H7 (cell line): Measurements from ENCODE around the gene DOK4. TPM values are rescaled to one million over a fixed set of nuclear protein-coding genes. Genes with fewer than 3 reads are reported as not detected.

ENCODE experiments used
- DNase-seq: peaks from one replicate; pipeline ENCODE4 v3.0.0; 2012
- H3K27me3 ChIP-seq: 2 replicates; pipeline ENCODE4 v1.6.0; 2011; ENCODE audit warnings: mild to moderate bottlenecking, low read length; ENCODE audit not compliant: control insufficient read depth, insufficient read depth
- H3K36me3 ChIP-seq: replicated peaks from 2 replicates; pipeline ENCODE4 v1.5.1; 2011; ENCODE audit warnings: low read length; ENCODE audit not compliant: control insufficient read depth, insufficient read depth
- H3K4me3 ChIP-seq: 2 replicates; pipeline ENCODE4 v1.5.1; 2011; ENCODE audit warnings: low read depth, mild to moderate bottlenecking, control low read depth, low read length, moderate library complexity; ENCODE audit not compliant: insufficient read depth
- total RNA-seq: library from RNA; depleted of rRNA; stranded (reverse); fragments of >200 nt; shearing (Covaris generic); gene quantifications from 2 replicates; pipeline ENCODE4 v1.2.3, GENCODE V29; 2014

DOK4 gene
- total RNA-seq, 1 experiment from 2014 or later, result 15.3 TPM

GRCh38 chr16:57514371-57514770, 28.1 kb upstream of the DOK4 start:
- no peaks in the 10 kb centered on the region for H3K36me3 ChIP-seq
- DNase-seq, result no peak
- H3K4me3 ChIP-seq, result no peak overlapping the region
- H3K27me3 ChIP-seq, result no peaks in the 10 kb centered on the region

- no peak overlapping the region for H3K4me3 ChIP-seq
- peak; percentile 48 for DNase-seq
- H3K36me3 ChIP-seq, result no peaks in the 10 kb centered on the region
- H3K27me3 ChIP-seq, result no peaks in the 10 kb centered on the region
Measured at GRCh38 chr16:57513371-57514102, 27.2 kb upstream of the DOK4 start.

- peak; percentile 43 for DNase-seq
- Histone ChIP-seq H3K27me3 (no peaks in the 10 kb centered on the region), H3K4me3 (no peak overlapping the region), H3K36me3 (no peaks in the 10 kb centered on the region)
Measured at GRCh38 chr16:57512296-57513001, 26.2 kb upstream of the DOK4 start.

GRCh38 chr16:57510016-57510871, 24.0 kb upstream of the DOK4 start:
- H3K4me3 ChIP-seq, result no peak overlapping the region
- no peaks in the 10 kb centered on the region for H3K27me3 ChIP-seq
- no peaks in the 10 kb centered on the region for H3K36me3 ChIP-seq
- DNase-seq, result peak; percentile 41

- Histone ChIP-seq H3K36me3 (no peaks in the 10 kb centered on the region), H3K4me3 (no peak overlapping the region), H3K27me3 (no peaks in the 10 kb centered on the region)
- peak; percentile 32 for DNase-seq
Measured at GRCh38 chr16:57509231-57509923, 23.1 kb upstream of the DOK4 start.

GRCh38 chr16:57508035-57508425, 21.7 kb upstream of the DOK4 start:
- no peak for DNase-seq
- H3K36me3 ChIP-seq, result no peaks in the 10 kb centered on the region
- no peaks in the 10 kb centered on the region for H3K27me3 ChIP-seq
- H3K4me3 ChIP-seq, result no peak overlapping the region

GRCh38 chr16:57507136-57508034, 21.1 kb upstream of the DOK4 start:
- Histone ChIP-seq H3K36me3 (no peaks in the 10 kb centered on the region), H3K27me3 (no peaks in the 10 kb centered on the region; the same call in 1 of the 2 replicates), H3K4me3 (no peak overlapping the region)
- DNase-seq, result peak; percentile 85

- no peaks in the 10 kb centered on the region for H3K36me3 ChIP-seq
- no peaks in the 10 kb centered on the region; the same call in 1 of the 2 replicates for H3K27me3 ChIP-seq
- no peak overlapping the region for H3K4me3 ChIP-seq
- no peak for DNase-seq
Measured at GRCh38 chr16:57505169-57505568, 18.9 kb upstream of the DOK4 start.

GRCh38 chr16:57504491-57504890, 18.2 kb upstream of the DOK4 start:
- DNase-seq, result no peak

GRCh38 chr16:57504001-57504400, 17.7 kb upstream of the DOK4 start:
- DNase-seq, result no peak
- H3K36me3 ChIP-seq, result no peaks in the 10 kb centered on the region

More at GRCh38 chr16:57504491-57504890, 18.2 kb upstream of the DOK4 start:
- H3K4me3 ChIP-seq, result no peak overlapping the region
- no peaks in the 10 kb centered on the region; the same call in 1 of the 2 replicates for H3K27me3 ChIP-seq
- no peaks in the 10 kb centered on the region for H3K36me3 ChIP-seq

GRCh38 chr16:57503366-57503765, 17.1 kb upstream of the DOK4 start:
- Histone ChIP-seq H3K27me3 (no peaks in the 10 kb centered on the region; the same call in 1 of the 2 replicates), H3K4me3 (no peak overlapping the region), H3K36me3 (no peaks in the 10 kb centered on the region)
- peak; percentile 79 for DNase-seq

More at GRCh38 chr16:57504001-57504400, 17.7 kb upstream of the DOK4 start:
- Histone ChIP-seq H3K4me3 (no peak overlapping the region), H3K27me3 (no peaks in the 10 kb centered on the region; the same call in 1 of the 2 replicates)

- Histone ChIP-seq H3K27me3 (no peaks in the 10 kb centered on the region; the same call in 1 of the 2 replicates), H3K4me3 (no peak overlapping the region), H3K36me3 (no peaks in the 10 kb centered on the region)
- DNase-seq, result peak; percentile 21
Measured at GRCh38 chr16:57502048-57502775, 15.9 kb upstream of the DOK4 start.

- Histone ChIP-seq H3K27me3 (no peaks in the 10 kb centered on the region; the same call in 1 of the 2 replicates), H3K36me3 (no peaks in the 10 kb centered on the region), H3K4me3 (no peak overlapping the region)
- peak; percentile 13 for DNase-seq
Measured at GRCh38 chr16:57501492-57501891, 15.2 kb upstream of the DOK4 start.
